Measurements from ENCODE around the gene FBXO10.

Gene FBXO10

GRCh38 chr9:37550781-37551180 is 25.4 kb downstream of the FBXO10 start:
- no peak overlapping the region for H3K4me3 Mint-ChIP-seq
- H3K36me3 Mint-ChIP-seq: no peaks in the 10 kb centered on the region
- no peak overlapping the region for H3K27ac Mint-ChIP-seq
- CTCF ChIA-PET: no interaction called here
- no peaks in the 10 kb centered on the region for H3K9me3 Mint-ChIP-seq
- no peaks in the 10 kb centered on the region for H3K4me1 Mint-ChIP-seq
- DNase-seq: no peak
- peaks cover 3% of the 10 kb centered on the region for H3K27me3 Mint-ChIP-seq

- DNase-seq: no peak
- Mint-ChIP-seq H3K4me3 (no peak overlapping the region), H3K9me3 (no peaks in the 10 kb centered on the region), H3K27ac (no peak overlapping the region), H3K4me1 (no peaks in the 10 kb centered on the region), H3K36me3 (no peaks in the 10 kb centered on the region), H3K27me3 (peaks cover 3% of the 10 kb centered on the region)
- CTCF ChIA-PET: no interaction called here
These were observed 26.7 kb downstream of the FBXO10 start for GRCh38 chr9:37549527-37549926.

GRCh38 chr9:37547328-37547878 is 28.8 kb downstream of the FBXO10 start:
- Mint-ChIP-seq H3K9me3 (no peaks in the 10 kb centered on the region), H3K4me1 (no peaks in the 10 kb centered on the region), H3K27me3 (peaks cover 3% of the 10 kb centered on the region), H3K36me3 (no peaks in the 10 kb centered on the region), H3K4me3 (no peak overlapping the region), H3K27ac (no peak overlapping the region)
- CTCF ChIA-PET: no interaction called here
- DNase-seq: no peak

- no peak overlapping the region for H3K27ac Mint-ChIP-seq
- no peak for DNase-seq
- H3K27me3 Mint-ChIP-seq: no peaks in the 10 kb centered on the region
- CTCF ChIA-PET: no interaction called here
- H3K9me3 Mint-ChIP-seq: no peaks in the 10 kb centered on the region
- no peaks in the 10 kb centered on the region for H3K4me1 Mint-ChIP-seq
- no peaks in the 10 kb centered on the region for H3K36me3 Mint-ChIP-seq
- H3K4me3 Mint-ChIP-seq: no peak overlapping the region
These were observed 32.7 kb downstream of the FBXO10 start for GRCh38 chr9:37543468-37543867.

GRCh38 chr9:37542895-37543294 is 33.3 kb downstream of the FBXO10 start:
- no peaks in the 10 kb centered on the region for H3K4me1 Mint-ChIP-seq
- no peak overlapping the region for H3K27ac Mint-ChIP-seq
- no peak overlapping the region for H3K4me3 Mint-ChIP-seq
- no peaks in the 10 kb centered on the region for H3K36me3 Mint-ChIP-seq
- DNase-seq: no peak
- CTCF ChIA-PET: no interaction called here
- H3K27me3 Mint-ChIP-seq: no peaks in the 10 kb centered on the region
- no peaks in the 10 kb centered on the region for H3K9me3 Mint-ChIP-seq

DNA sequence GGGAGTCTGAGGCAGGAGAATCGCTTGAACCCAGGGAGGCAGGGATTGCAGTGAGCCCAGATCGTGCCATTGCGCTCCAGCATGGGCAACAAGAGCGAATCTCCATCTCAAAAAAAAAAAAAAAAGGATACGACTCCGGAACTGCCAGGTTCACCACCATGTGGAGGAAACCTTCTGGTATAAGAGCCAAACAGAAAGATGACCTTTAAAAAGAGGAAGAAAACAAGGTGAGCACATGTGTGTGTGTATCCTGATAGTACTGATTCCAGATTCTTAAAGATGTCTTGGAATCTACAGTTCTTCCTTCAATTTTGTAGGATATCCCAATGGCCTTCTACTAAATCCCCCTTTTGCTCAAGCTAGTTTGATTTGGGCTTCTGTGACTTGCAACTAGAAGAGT is 33.7 kb downstream of the FBXO10 start:
- no peaks in the 10 kb centered on the region for H3K9me3 Mint-ChIP-seq
- H3K36me3 Mint-ChIP-seq: no peaks in the 10 kb centered on the region

GRCh38 chr9:37541465-37541864 is 34.7 kb downstream of the FBXO10 start:
- H3K36me3 Mint-ChIP-seq: no peaks in the 10 kb centered on the region
- DNase-seq: no peak
- H3K4me3 Mint-ChIP-seq: no peak overlapping the region
- H3K4me1 Mint-ChIP-seq: no peaks in the 10 kb centered on the region
- no peaks in the 10 kb centered on the region for H3K27me3 Mint-ChIP-seq
- no peak overlapping the region for H3K27ac Mint-ChIP-seq
- CTCF ChIA-PET: no interaction called here
- H3K9me3 Mint-ChIP-seq: no peaks in the 10 kb centered on the region

More for the DNA sequence above, 33.7 kb downstream of the FBXO10 start:
- CTCF ChIA-PET: no interaction called here
- H3K27ac Mint-ChIP-seq: no peak overlapping the region
- no peak overlapping the region for H3K4me3 Mint-ChIP-seq
- H3K27me3 Mint-ChIP-seq: no peaks in the 10 kb centered on the region
- no peaks in the 10 kb centered on the region for H3K4me1 Mint-ChIP-seq
- no peak for DNase-seq

DNA sequence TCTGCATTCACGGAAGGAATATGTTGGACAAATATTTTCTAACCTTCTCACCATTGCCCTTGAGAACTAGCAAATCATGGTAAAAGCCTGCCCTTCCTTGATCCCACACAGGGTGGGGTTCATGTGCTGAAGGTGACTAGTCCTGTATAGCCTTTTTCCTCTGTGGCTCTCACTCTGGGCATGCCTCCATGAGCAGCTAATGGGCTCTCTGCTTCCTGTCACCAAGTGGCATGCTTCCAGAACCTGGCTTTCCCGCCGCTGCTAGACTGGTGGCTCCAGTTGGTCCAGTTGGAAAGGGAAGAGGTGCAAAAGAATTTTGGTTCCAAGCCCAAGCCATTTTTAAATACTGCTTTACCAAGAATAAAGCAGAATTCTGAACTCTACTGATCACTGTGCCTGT is 35.5 kb downstream of the FBXO10 start:
- no peak for DNase-seq
- Mint-ChIP-seq H3K4me3 (no peak overlapping the region), H3K27ac (no peak overlapping the region), H3K27me3 (no peaks in the 10 kb centered on the region), H3K4me1 (no peaks in the 10 kb centered on the region), H3K36me3 (no peaks in the 10 kb centered on the region), H3K9me3 (no peaks in the 10 kb centered on the region)
- CTCF ChIA-PET: no interaction called here

- Mint-ChIP-seq H3K4me1 (no peaks in the 10 kb centered on the region), H3K4me3 (no peak overlapping the region), H3K27me3 (no peaks in the 10 kb centered on the region), H3K9me3 (no peaks in the 10 kb centered on the region), H3K36me3 (no peaks in the 10 kb centered on the region), H3K27ac (no peak overlapping the region)
- DNase-seq: no peak
- CTCF ChIA-PET: no interaction called here
These were observed 36.5 kb downstream of the FBXO10 start for GRCh38 chr9:37539634-37540033.

DNA sequence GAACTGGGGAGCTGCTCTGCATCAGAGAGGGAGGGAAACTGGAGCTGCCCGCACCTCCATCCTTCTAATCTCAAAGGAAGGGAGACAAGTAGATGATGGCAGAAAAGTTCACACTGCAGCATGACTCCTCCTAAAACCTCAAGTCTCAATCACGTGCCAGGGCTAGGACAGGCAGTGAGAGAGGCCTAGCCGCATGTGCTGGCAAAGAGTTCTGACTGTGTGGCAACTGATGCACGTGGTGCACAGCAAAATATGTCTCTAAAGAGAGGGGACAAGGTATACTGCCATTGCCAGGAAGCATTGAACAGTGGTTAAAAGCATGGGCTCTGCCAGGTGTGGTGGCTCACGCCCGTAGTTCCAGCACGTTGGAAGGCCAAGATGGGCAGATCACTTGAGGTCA is 38.1 kb downstream of the FBXO10 start:
- CTCF ChIA-PET: no interaction called here
- Mint-ChIP-seq H3K27me3 (no peaks in the 10 kb centered on the region), H3K9me3 (no peaks in the 10 kb centered on the region), H3K36me3 (no peaks in the 10 kb centered on the region), H3K4me3 (no peak overlapping the region), H3K4me1 (no peaks in the 10 kb centered on the region), H3K27ac (no peak overlapping the region)
- DNase-seq: no peak

GRCh38 chr9:37534901-37535300 is 41.3 kb downstream of the FBXO10 start:
- no peaks in the 10 kb centered on the region for H3K4me1 Mint-ChIP-seq
- H3K9me3 Mint-ChIP-seq: no peaks in the 10 kb centered on the region
- H3K36me3 Mint-ChIP-seq: no peaks in the 10 kb centered on the region
- CTCF ChIA-PET: no interaction called here
- H3K27ac Mint-ChIP-seq: no peak overlapping the region
- no peak for DNase-seq
- H3K4me3 Mint-ChIP-seq: no peak overlapping the region
- H3K27me3 Mint-ChIP-seq: no peaks in the 10 kb centered on the region

- CTCF ChIA-PET: no interaction called here
- no peaks in the 10 kb centered on the region for H3K36me3 Mint-ChIP-seq
- no peaks in the 10 kb centered on the region for H3K9me3 Mint-ChIP-seq
- DNase-seq: no peak
- H3K27me3 Mint-ChIP-seq: no peaks in the 10 kb centered on the region
- H3K4me3 Mint-ChIP-seq: no peak overlapping the region
- H3K4me1 Mint-ChIP-seq: no peaks in the 10 kb centered on the region
- H3K27ac Mint-ChIP-seq: no peak overlapping the region
These were observed 41.8 kb downstream of the FBXO10 start for GRCh38 chr9:37534412-37534811.

- DNase-seq: no peak
- Mint-ChIP-seq H3K27me3 (no peaks in the 10 kb centered on the region), H3K27ac (peak overlapping the region; percentile 78), H3K4me3 (no peak overlapping the region), H3K4me1 (peaks cover 6% of the 10 kb centered on the region), H3K36me3 (no peaks in the 10 kb centered on the region), H3K9me3 (no peaks in the 10 kb centered on the region)
- CTCF ChIA-PET: no interaction called here
These were observed 44.5 kb downstream of the FBXO10 start for GRCh38 chr9:37531699-37532098.

GRCh38 chr9:37528652-37529471 is 47.3 kb downstream of the FBXO10 start:
- peak; percentile 55 for DNase-seq
- no peaks in the 10 kb centered on the region for H3K36me3 Mint-ChIP-seq
- peak overlapping the region; percentile 79 for H3K27ac Mint-ChIP-seq
- peak overlapping the region; percentile 19 for H3K4me3 Mint-ChIP-seq
- H3K9me3 Mint-ChIP-seq: no peaks in the 10 kb centered on the region
- no peaks in the 10 kb centered on the region for H3K27me3 Mint-ChIP-seq
- CTCF ChIA-PET: no interaction called here
- H3K4me1 Mint-ChIP-seq: peaks cover 6% of the 10 kb centered on the region

DNA sequence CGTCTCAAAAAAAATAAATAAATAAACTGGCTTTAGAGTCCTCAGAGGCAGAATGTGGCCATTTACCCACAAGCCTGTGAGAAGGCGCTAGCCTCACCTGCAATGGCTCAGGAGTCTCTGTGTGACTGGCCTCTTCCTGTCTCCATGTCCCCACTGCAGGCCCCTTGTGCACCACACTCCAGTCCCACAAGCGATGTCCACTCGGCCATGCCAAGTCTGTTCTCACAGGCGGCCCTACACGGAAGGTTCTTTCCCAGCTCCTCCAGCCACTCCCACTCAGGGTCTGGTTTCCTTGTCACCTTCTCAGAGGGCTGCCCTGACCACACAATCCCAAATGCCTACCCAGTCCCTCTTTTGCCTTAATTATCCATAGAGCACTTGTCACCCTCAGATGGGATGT is 52.3 kb downstream of the FBXO10 start:
- H3K27ac Mint-ChIP-seq: no peak overlapping the region
- CTCF ChIA-PET: no interaction called here
- H3K27me3 Mint-ChIP-seq: no peaks in the 10 kb centered on the region
- H3K4me3 Mint-ChIP-seq: no peak overlapping the region
- H3K36me3 Mint-ChIP-seq: no peaks in the 10 kb centered on the region
- H3K4me1 Mint-ChIP-seq: peaks cover 4% of the 10 kb centered on the region
- no peak for DNase-seq
- H3K9me3 Mint-ChIP-seq: no peaks in the 10 kb centered on the region

Data from activated naive CD4-positive, alpha-beta T cell treated with anti-CD3 and anti-CD28 coated beads, Interleukin-2, amount 10 ng/mL, durations not matched to agents 7 days and 5 days (primary cell).